Activated CD4-positive, CD25-positive, alpha-beta regulatory T cell treated with anti-CD3 and anti-CD28 coated beads, Interleukin-2, amount 50 U/mL, for 72 hours (primary cell): ENCODE data around the gene ASTN2.

Experiments
- DNase-seq: peaks from one replicate; pipeline ENCODE4 v3.0.0; 2021

Gene ASTN2, protein sequence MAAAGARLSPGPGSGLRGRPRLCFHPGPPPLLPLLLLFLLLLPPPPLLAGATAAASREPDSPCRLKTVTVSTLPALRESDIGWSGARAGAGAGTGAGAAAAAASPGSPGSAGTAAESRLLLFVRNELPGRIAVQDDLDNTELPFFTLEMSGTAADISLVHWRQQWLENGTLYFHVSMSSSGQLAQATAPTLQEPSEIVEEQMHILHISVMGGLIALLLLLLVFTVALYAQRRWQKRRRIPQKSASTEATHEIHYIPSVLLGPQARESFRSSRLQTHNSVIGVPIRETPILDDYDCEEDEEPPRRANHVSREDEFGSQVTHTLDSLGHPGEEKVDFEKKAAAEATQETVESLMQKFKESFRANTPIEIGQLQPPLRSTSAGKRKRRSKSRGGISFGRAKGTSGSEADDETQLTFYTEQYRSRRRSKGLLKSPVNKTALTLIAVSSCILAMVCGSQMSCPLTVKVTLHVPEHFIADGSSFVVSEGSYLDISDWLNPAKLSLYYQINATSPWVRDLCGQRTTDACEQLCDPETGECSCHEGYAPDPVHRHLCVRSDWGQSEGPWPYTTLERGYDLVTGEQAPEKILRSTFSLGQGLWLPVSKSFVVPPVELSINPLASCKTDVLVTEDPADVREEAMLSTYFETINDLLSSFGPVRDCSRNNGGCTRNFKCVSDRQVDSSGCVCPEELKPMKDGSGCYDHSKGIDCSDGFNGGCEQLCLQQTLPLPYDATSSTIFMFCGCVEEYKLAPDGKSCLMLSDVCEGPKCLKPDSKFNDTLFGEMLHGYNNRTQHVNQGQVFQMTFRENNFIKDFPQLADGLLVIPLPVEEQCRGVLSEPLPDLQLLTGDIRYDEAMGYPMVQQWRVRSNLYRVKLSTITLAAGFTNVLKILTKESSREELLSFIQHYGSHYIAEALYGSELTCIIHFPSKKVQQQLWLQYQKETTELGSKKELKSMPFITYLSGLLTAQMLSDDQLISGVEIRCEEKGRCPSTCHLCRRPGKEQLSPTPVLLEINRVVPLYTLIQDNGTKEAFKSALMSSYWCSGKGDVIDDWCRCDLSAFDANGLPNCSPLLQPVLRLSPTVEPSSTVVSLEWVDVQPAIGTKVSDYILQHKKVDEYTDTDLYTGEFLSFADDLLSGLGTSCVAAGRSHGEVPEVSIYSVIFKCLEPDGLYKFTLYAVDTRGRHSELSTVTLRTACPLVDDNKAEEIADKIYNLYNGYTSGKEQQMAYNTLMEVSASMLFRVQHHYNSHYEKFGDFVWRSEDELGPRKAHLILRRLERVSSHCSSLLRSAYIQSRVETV (N-terminal part only)

DNA sequence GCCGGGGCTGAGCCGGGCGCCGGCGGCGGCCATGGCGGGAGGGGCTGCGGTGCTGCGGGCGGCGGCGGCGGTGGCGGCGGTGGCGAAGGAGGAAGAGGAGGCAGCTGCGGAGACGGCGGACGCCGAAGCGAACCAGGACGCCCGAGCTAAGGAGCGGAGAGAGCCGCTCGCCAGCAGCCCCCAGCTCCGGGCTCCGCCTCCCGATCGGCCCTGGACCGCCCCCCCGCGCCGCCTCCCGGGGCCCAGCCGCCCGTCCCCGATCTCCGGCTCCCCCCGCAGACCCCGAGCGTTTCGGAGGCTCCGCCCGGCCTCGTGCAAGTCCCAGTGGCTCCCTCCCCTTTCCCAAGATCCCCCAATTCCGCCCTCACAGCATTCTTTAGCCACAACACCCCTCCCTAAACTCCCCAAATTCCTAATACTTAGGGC, at the start of gene ASTN2:
TSS of gene ASTN2 (minus strand) at position 152 of the 426 bp plus-strand sequence. CDS start at position 33, 119 bp downstream.
- DNase-seq: no peak

DNA sequence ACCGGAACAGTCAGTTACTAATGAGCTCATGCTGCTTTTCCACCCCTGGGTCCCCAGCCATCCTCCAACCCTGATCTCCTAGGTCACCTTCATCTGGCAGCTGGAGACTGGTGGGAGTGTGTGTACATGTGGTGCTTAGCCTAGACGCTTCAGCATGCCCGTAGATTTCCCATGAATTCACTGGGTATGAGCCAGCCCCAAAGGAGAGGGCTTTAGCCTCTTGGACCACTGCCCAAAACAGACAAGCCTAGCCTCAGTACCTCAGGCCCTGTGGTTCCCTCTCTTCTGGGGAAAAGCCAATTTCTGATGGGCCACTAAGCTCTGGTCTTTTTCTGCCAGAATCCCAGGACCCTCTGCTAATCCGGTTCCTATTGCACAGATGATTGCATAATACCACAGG, 48.0 kb upstream of the ASTN2 start:
- no peak for DNase-seq

DNA sequence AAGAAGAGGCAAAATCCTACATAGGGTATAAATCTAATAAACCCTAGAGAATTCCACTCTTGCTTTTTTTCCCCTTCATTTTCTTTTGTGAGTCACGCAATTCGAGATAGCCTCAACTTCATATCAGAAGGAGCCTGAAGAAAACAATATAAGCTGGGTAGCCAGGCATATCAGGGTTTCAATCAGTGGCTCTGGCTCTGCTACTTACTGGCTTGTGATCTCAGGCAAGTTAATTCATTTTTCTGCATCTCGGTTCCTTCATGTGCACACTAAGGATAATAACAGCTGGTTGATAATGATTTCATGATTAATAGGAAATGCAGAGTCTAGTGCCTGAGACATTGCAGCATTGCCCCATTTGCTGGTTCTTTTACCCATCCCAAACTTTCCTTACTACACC, 46.5 kb upstream of the ASTN2 start:
- no peak for DNase-seq

DNA sequence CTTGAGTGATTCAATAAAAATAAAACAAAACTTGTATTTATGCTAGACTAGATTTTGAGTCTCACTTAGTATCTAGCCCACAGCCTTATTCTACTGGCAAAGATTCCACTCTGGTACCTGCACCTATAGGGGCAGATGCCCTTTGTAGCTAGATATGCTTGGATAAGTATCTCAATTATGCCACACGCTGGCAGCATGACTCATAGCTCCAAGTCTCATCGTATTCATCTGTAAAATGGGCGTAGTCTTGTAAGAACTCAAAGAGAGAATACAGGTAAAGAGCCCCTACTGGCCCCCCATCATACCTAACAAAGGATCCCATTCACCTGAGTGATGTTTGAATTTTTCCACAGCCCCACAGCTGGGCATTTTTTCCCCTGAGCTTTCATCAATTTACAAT, 45.9 kb upstream of the ASTN2 start:
- DNase-seq: no peak

DNA sequence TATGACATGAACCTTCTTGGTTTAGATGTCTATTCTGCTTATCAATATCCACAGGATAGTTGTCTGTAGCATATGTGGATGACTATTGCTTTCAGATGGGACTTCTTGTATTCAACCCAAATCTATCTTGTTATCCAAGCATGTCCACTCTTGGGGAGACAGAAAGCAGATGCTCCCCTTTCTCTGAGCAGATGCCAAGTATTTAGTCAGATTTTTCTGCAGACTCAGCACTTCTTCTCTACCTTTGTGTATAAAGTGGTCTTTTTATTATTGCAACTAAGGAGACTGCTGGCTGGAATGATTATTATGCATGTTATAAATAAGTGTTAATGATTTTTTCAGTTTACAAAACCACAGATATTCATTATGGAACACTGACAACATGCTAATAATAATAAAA, 45.1 kb upstream of the ASTN2 start:
- no peak for DNase-seq

DNA sequence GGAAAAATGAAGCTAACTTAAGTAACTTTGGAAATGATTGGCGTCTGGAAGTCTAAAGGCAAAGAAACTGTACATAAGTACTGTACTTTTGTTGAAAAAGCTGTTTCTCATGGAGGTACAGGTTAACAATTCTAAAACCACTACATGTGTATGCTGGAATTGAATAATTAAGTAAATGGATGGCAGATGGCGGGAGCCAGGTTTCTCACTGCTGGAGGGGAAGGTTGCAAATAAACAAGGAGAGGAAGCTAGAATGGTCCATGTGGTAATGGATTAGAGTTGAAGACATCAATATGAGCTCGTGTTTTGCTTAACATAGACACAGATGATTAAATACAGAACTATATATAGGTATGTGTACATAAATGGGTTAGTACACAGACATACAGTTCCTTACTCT, 43.2 kb upstream of the ASTN2 start:
- no peak for DNase-seq

DNA sequence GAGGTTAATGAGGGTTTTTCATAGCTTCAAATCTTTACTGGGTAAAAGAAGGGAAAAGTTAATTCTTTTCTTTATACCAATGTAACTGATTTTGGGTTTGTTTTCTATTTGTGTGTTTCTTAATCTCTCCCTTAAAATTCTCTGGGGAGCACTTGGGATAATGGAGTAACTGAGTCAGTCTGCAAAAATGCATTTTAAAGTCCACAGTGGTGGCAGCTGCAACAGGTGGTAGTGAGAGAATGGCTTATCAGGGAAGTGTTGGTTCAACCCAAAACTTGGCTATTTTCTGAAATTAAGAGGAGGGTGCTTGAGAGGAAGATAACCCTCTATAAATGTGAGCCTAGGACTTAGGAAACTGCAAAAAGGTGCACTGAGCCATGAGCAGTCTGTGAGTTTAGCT, 39.9 kb upstream of the ASTN2 start:
- DNase-seq: no peak

DNA sequence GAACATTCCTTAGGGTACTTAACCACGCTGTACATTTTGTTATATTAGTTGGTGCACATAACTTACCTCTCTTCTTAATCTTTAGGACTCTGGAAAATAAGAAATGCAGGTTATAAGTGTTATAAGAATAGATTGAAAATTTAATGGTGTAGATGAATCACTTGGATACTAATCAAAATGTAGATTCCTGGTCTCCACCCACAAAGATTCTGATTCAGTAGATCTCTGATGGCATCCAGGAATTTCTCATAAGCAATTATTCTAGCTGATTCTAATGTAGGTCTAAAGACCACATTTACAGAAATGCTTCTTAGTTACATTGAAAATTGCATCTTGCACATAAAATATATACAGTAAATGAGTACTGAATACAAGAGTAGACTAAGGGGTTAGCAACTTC, 38.9 kb upstream of the ASTN2 start:
- no peak for DNase-seq

DNA sequence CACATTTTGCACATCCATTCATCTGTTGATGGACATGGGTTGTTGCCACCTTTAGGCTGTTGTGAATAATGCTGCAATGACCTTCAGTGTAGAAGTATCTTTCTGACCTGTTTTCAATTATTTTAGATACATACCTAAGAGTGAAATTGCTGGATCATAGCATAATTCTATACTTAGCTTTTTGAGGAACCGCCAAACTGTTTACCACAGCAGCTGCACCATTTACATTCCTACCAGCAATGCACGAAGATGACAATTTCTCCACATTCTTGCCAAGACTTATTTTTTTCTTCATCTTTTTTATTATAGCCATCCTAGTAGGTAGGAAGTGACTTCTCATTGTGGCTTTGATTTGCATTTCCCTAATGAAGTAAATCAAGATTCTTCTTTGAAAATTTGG, 36.5 kb upstream of the ASTN2 start:
- DNase-seq: no peak

DNA sequence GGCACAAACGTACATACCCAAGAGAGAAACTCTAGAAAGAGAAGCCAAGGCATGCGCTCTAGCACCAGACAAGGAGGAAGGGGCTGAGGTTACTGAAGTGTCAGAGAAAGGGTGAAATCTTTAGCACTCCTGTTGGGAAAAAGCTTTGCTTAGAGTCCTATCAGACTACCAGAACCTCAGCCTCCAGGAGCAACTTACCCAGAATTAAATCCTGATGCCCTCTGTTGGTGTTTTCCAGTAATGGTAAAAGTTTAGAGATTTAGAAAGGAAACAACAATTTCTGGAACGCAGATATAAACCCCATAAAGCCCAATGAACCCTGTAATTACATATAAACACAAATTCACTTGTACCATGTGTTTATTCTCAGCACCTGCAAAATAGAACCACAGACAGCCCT, 33.2 kb upstream of the ASTN2 start:
- no peak for DNase-seq

DNA sequence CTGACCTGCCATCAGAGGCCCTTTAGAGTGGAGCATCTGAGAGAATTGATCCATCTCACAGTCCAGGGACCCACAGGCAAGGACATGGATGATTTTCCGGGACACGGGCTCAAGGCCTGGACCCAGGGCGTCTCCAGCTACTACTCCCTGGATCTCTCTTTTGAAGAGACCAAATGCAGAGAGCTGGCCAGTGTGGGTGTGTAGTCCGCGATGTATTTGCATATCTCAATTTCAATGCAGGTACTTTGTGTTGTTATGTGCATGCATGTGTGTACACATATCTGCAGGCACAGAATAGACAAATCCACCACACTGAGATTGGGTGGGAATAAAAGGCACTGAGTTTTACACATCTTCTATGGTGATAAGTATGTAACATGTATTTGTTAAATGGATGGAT, 30.8 kb upstream of the ASTN2 start:
- DNase-seq: no peak

DNA sequence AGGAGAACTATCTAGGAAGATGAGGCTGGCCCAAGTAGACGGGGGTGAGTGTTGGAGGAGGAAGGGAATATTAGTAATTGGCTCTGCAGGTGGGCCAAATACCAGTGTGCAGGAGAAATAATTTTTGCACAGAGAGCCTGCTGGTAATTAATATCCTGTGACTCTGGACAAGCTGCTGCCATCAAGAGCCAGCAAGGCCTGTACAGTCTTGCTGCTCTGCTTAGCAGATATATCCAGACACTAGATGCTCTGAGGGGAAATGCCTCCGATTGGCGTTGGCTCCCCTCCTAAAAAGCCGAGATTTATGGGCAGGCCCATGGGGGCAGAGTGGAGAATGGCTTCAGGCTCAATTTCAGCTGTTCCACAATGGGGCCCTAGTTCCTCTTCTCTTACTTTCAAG, 29.6 kb upstream of the ASTN2 start:
- no peak for DNase-seq

DNA sequence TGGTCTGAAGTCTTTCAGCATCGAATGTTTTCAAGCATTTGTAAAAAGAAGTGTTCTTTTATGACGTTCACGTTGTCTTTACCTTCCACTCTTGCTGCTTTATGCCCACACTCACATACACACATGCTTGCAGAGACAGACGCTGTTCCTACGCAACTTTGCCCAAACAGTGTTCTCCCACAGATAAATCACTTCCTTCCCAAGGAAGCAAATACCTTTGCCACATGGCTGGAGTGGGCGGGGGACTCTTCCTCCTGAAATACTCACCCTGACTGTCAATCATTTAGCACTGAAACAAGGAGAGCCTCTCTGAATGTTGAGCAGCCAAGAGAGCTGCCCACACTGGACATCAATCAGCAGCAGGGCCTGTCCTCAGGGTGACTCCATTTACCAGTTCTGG, 22.4 kb upstream of the ASTN2 start:
- no peak for DNase-seq

DNA sequence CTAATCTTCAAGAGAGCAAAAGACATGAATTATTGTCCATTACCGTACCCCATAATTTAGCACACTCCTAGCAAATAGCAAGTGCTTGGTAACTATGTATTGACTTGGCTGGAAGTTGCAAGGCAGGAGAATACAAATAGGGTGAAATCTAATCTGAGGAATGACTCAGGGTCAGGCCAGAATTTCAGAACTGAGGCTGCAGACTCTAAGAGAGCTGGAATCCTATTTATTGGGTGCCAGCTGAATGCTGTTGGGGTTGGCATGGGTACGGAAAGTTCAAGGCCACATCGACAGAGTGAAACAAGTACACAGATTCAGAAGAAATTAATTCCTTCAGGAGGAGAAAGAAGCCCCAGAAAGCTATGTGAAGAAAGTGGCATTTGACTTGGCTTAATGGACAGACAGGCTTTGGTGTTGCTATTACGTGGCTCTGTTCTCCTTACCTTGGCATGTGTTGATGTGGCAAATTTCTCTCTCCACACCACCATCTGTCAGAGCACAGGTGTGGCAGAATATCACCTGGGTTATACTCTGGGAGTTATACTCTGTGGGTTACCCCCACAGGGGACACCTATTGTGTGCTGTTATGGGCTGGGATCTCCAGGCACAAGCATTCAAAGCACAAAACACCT, 20.9 kb upstream of the ASTN2 start:
- DNase-seq: no peak

DNA sequence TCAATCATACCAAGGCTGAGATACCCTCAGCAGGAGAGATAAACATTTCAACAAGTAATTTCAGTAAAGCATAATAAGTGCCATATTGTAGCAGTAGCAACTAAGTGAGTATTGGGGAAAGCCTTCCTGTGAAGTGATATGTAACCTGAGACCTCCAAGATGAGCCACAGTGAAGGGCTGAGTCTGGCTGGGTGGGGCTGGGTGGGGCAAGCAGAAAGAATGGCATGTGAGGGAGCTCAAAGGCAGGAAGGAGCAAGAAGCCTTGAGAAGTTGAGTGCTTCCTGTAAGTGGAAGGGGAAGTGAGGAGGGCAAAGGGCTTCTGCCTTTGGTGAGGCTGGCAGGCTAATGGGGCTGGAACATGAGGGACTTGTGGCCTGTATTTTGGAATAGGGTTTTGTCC, 19.7 kb upstream of the ASTN2 start:
- DNase-seq: no peak

DNA sequence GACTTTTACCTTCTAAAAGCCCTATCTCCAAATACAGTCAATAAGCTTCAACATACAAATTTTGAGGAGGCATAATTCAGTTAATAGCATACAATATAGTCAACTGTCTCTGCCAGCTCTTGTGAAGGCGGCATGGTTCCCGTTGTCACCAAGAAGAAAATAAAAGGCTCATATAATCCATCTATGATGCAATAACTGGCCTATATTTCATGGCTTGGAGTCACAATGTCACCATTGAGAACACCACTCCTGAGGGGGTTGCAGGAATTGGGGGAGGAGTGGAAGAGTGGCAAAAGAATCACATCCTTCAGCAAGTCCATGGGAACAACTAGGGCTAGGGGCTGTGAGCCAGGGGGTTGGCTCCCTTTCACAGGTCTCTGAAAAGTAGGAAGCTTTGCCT, 16.0 kb upstream of the ASTN2 start:
- DNase-seq: no peak

DNA sequence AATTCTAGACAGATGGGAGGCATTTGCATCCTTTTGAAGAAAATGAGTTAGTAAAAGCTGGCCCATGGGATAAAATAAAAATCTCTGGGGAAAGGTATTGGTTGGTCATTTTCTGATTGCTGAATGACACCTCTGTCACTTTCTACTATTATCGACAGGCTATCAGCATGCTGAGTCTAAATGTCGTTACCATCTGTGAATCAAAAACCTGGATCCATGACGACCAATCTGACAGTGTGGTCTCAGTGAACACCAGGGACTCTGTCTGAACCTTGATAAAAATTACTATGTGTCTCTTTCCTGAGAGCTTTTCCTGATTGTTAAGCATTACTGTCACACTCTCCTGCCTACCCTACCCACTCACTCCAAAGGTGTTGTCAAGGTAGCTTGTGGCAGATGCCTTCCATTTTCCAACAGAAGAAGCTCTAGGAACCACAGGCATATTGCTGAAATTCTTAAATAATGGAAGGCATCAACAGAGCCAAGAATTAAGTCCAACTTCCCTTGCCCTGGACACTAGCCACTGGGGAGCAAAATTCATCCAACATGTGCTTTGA, 12.6 kb upstream of the ASTN2 start:
- no peak for DNase-seq

DNA sequence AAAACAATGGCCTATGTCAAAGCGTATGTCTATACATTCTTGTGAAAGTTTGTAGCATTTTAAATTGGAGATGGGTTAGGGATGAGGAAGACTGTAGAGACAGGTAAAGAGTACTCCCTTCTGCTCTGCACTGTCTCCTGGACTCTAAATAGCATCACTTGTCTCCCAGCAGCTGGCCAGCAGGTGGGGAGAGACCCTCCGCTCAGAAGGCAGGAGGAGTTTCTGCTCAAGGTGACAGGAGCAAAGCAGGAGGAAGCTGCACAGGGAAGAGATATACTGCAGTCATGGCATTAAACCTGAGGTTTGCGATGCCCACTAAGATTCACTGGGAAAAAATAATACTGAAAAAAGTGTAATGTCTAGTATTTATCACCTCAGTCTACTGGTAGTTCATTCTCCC, 10.7 kb upstream of the ASTN2 start:
- DNase-seq: no peak

DNA sequence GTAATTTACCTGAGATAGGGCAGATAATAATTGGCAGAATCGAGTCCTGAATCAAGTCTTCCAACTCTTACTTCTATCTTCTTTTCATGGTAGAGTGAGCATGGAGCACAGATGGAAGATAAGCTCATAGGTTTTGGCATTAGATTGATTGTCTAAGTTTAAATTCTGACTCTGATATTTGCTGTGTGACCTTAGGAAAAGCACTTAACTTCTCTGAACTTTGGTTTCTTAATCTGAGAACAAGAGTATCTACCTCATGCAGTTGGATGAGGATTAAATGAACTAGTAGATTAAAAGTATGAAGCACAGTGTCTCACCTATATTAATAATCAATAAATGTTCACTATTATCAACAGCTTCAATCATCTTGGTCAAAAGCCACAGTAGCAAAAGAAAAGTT, 9.4 kb upstream of the ASTN2 start:
- no peak for DNase-seq

DNA sequence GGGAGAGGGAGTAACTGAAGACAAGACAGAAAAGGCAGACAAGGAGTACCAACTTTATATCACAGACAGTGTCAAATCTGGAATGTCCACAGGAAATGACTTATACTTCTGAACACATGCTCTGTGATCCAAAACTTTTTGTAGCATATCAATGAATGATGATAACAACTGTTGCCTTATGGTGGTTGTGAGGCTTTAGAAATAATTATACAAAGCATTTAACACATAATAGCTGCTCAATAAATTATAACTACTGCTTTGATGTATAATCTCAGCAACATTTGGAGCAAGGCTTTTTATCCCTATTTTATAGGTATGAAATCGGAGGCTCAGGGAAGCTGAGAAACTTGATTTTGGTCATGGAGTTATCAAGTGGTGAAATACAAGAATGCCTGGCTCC, 3.3 kb upstream of the ASTN2 start:
- DNase-seq: no peak

DNA sequence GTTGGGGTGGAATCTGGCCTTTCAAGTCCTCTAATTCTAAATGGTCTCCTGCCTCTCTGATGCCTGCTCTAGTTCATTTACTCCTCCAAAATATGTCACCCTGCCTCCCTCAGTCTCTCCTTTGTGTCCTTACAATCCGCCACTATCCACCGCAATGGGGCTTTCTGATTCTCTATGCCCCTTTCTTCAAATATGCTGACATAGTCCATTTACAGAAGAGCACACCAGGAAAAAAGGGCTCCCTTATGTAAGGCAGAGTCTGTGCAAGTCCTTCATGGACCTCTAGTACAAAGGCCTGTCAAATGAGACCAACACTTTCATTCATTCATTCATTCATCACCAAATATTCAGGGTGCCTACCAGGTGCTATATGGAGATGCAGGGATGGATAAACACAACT, 2.0 kb upstream of the ASTN2 start:
- DNase-seq: no peak

DNA sequence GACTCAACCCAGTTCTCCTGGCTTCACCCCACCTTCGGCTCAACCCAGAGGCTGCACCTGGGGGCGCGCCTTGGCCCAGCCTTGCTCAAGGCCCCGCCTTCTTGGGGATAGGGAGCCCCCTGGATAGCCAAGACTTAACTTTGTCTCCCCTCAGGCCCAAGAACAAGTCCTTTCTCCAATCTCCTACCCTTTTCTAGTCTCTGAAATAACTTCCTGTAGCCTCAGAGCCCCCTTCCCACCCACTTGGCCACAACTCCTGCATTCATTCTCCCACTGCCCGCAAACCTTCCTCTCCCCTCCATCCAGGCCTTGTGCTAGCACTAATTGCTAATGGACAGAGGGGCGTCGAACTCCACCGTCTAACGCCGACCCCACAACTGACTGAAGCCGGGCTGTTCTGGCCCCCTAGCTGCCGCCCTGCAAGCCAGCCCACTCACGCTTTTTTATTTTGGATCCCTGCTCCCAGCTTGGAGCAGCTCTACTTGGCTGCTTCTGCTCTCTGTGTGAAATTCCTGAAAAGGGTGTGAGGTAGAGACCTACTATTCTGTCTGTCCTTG, 579 bp upstream of the ASTN2 start:
- no peak for DNase-seq
